Panc1 (cell line): ENCODE results near the gene GEN1.

Experiments
- POLR2AphosphoS5 ChIP-seq: IDR thresholded peaks from 2 replicates; pipeline ENCODE4 v1.6.1; 2012; ENCODE audit warnings: mild to moderate bottlenecking, low read depth, low read length, moderate library complexity
- TF ChIP-seq, protein P1 (sequence below): fragments of 450-650 bp; IDR thresholded peaks from 2 replicates; pipeline ENCODE4 v1.5.1; 2017; ENCODE audit warnings: mild to moderate bottlenecking
- TF ChIP-seq, protein P2 (sequence below), 2 experiments: IDR thresholded peaks; 2 replicates each; pipeline ENCODE4 v1.6.1; 2011 to 2012; ENCODE audit warnings: low read depth in 2 of 2, control low read depth in 1 of 2, low read length in 1 of 2, mild to moderate bottlenecking in 1 of 2, moderate library complexity in 1 of 2; ENCODE audit not compliant: insufficient read depth in 1 of 2

DNA sequence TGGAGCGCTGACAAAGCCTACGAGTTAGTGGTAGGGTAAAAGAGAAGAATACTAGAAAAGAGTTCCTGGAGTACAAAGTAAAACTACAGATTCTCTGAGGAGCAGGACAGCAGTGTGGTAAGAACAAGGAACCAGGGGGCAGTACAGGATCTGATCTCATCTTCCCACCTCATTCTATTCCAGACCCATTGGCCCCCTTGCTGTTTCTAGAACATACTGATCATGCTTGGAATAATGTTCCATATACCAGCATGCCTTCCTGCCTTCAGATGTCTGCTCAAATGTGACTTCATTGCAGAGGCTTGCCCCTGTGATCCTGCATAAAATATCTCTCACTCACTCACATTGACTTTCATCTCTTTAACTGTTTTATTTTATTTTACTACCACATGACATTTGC lies 81.6 kb downstream of the GEN1 start:
- TF ChIP-seq, protein P1, sequence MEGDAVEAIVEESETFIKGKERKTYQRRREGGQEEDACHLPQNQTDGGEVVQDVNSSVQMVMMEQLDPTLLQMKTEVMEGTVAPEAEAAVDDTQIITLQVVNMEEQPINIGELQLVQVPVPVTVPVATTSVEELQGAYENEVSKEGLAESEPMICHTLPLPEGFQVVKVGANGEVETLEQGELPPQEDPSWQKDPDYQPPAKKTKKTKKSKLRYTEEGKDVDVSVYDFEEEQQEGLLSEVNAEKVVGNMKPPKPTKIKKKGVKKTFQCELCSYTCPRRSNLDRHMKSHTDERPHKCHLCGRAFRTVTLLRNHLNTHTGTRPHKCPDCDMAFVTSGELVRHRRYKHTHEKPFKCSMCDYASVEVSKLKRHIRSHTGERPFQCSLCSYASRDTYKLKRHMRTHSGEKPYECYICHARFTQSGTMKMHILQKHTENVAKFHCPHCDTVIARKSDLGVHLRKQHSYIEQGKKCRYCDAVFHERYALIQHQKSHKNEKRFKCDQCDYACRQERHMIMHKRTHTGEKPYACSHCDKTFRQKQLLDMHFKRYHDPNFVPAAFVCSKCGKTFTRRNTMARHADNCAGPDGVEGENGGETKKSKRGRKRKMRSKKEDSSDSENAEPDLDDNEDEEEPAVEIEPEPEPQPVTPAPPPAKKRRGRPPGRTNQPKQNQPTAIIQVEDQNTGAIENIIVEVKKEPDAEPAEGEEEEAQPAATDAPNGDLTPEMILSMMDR, result no peak
- no peak for TF ChIP-seq POLR2AphosphoS5
- TF ChIP-seq, protein P2, sequence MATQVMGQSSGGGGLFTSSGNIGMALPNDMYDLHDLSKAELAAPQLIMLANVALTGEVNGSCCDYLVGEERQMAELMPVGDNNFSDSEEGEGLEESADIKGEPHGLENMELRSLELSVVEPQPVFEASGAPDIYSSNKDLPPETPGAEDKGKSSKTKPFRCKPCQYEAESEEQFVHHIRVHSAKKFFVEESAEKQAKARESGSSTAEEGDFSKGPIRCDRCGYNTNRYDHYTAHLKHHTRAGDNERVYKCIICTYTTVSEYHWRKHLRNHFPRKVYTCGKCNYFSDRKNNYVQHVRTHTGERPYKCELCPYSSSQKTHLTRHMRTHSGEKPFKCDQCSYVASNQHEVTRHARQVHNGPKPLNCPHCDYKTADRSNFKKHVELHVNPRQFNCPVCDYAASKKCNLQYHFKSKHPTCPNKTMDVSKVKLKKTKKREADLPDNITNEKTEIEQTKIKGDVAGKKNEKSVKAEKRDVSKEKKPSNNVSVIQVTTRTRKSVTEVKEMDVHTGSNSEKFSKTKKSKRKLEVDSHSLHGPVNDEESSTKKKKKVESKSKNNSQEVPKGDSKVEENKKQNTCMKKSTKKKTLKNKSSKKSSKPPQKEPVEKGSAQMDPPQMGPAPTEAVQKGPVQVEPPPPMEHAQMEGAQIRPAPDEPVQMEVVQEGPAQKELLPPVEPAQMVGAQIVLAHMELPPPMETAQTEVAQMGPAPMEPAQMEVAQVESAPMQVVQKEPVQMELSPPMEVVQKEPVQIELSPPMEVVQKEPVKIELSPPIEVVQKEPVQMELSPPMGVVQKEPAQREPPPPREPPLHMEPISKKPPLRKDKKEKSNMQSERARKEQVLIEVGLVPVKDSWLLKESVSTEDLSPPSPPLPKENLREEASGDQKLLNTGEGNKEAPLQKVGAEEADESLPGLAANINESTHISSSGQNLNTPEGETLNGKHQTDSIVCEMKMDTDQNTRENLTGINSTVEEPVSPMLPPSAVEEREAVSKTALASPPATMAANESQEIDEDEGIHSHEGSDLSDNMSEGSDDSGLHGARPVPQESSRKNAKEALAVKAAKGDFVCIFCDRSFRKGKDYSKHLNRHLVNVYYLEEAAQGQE (IDR thresholded peaks at IDR 0.05; ENCODE audit: insufficient read depth in 1 of 2, low read depth in 2 of 2, low read length in 1 of 2), result no peak
